GM03348 (cell line): ENCODE data around the gene GRK3.
A peak's percentile ranks its signal among the peaks of the same experiment; 100 is the strongest.

Experiments used
- DNase-seq: peaks from one replicate; pipeline ENCODE4 v3.0.0; 2012; ENCODE audit warnings: low spot score

The GRK3 gene

GRCh38 chr22:25760294-25760693, 195.8 kb downstream of the GRK3 start:
- DNase-seq, result no peak

GRCh38 chr22:25760848-25761595, 196.5 kb downstream of the GRK3 start:
- no peak for DNase-seq

GRCh38 chr22:25762147-25762546, 197.7 kb downstream of the GRK3 start:
- DNase-seq, result no peak

- no peak for DNase-seq
Observed at GRCh38 chr22:25763239-25763777, 198.8 kb downstream of the GRK3 start.

- DNase-seq, result no peak
Observed at GRCh38 chr22:25764270-25765015, 200.0 kb downstream of the GRK3 start.

GRCh38 chr22:25765016-25765367, 200.5 kb downstream of the GRK3 start:
- no peak for DNase-seq

GRCh38 chr22:25765801-25766200, 201.3 kb downstream of the GRK3 start:
- DNase-seq, result no peak

GRCh38 chr22:25766418-25766817, 201.9 kb downstream of the GRK3 start:
- DNase-seq, result no peak

GRCh38 chr22:25770333-25770732, 205.9 kb downstream of the GRK3 start:
- DNase-seq, result no peak

GRCh38 chr22:25772288-25772687, 207.8 kb downstream of the GRK3 start:
- no peak for DNase-seq

- DNase-seq, result peak; percentile 30
Observed at GRCh38 chr22:25774575-25775026, 210.1 kb downstream of the GRK3 start.

- DNase-seq, result no peak
Observed at GRCh38 chr22:25775531-25775930, 211.1 kb downstream of the GRK3 start.

- no peak for DNase-seq
Observed at GRCh38 chr22:25777411-25777810, 212.9 kb downstream of the GRK3 start.

- DNase-seq, result peak; percentile 71
Observed at GRCh38 chr22:25777870-25778269, 213.4 kb downstream of the GRK3 start.
